ENCODE results near the gene DLG2.

The DLG2 gene

GRCh38 chr11:85541683-85542082 is 85.5 kb downstream of the DLG2 start:
- no peak for DNase-seq

- DNase-seq = no peak
Measured at GRCh38 chr11:85540635-85541205, 86.4 kb downstream of the DLG2 start.

GRCh38 chr11:85540181-85540580 is 87.0 kb downstream of the DLG2 start:
- no peak for DNase-seq

GRCh38 chr11:85539740-85540139 is 87.4 kb downstream of the DLG2 start:
- no peak for DNase-seq

GRCh38 chr11:85539029-85539689 is 88.0 kb downstream of the DLG2 start:
- no peak for DNase-seq

- DNase-seq = no peak
Measured at GRCh38 chr11:85536438-85536837, 90.7 kb downstream of the DLG2 start.

- DNase-seq = no peak
Measured at GRCh38 chr11:85534806-85535205, 92.3 kb downstream of the DLG2 start.

- DNase-seq = no peak
Measured at GRCh38 chr11:85531191-85531897, 95.8 kb downstream of the DLG2 start.

- no peak for DNase-seq
Measured at GRCh38 chr11:85530634-85531033, 96.5 kb downstream of the DLG2 start.

- DNase-seq = no peak
Measured at GRCh38 chr11:85526564-85526963, 100.6 kb downstream of the DLG2 start.

GRCh38 chr11:85525686-85526085 is 101.5 kb downstream of the DLG2 start:
- DNase-seq = no peak

- DNase-seq = no peak
Measured at GRCh38 chr11:85517272-85517671, 109.9 kb downstream of the DLG2 start.

- DNase-seq = no peak
Measured at GRCh38 chr11:85495918-85496317, 131.2 kb downstream of the DLG2 start.

- DNase-seq = no peak
Measured at GRCh38 chr11:85494396-85494795, 132.7 kb downstream of the DLG2 start.

- DNase-seq = no peak
Measured at GRCh38 chr11:85485902-85486301, 141.2 kb downstream of the DLG2 start.

GRCh38 chr11:85483861-85484260 is 143.3 kb downstream of the DLG2 start:
- no peak for DNase-seq

GRCh38 chr11:85481862-85482261 is 145.3 kb downstream of the DLG2 start:
- no peak for DNase-seq

GRCh38 chr11:85475660-85476517 is 151.3 kb downstream of the DLG2 start:
- no peak for DNase-seq

- no peak for DNase-seq
Measured at GRCh38 chr11:85472953-85473352, 154.2 kb downstream of the DLG2 start.

- no peak for DNase-seq
Measured at GRCh38 chr11:85464283-85464682, 162.9 kb downstream of the DLG2 start.

GRCh38 chr11:85459304-85459703 is 167.8 kb downstream of the DLG2 start:
- no peak for DNase-seq

- no peak for DNase-seq
Measured at GRCh38 chr11:85444479-85444878, 182.7 kb downstream of the DLG2 start.

GRCh38 chr11:85440273-85440672 is 186.9 kb downstream of the DLG2 start:
- no peak for DNase-seq

Data from activated CD4-positive, alpha-beta T cell treated with anti-CD3 and anti-CD28 coated beads, Interleukin-2, amount 50 U/mL, for 1 hour (primary cell).